GM12801 (cell line): ENCODE data around the gene RYR2.

Experiments used
- TF ChIP-seq, protein P1 (sequence below): IDR thresholded peaks from one replicate; pipeline ENCODE4 v1.5.1; 2011; ENCODE audit warnings: control low read depth; ENCODE audit not compliant: insufficient read length; ENCODE audit errors: extremely low read depth

RYR2 gene

DNA sequence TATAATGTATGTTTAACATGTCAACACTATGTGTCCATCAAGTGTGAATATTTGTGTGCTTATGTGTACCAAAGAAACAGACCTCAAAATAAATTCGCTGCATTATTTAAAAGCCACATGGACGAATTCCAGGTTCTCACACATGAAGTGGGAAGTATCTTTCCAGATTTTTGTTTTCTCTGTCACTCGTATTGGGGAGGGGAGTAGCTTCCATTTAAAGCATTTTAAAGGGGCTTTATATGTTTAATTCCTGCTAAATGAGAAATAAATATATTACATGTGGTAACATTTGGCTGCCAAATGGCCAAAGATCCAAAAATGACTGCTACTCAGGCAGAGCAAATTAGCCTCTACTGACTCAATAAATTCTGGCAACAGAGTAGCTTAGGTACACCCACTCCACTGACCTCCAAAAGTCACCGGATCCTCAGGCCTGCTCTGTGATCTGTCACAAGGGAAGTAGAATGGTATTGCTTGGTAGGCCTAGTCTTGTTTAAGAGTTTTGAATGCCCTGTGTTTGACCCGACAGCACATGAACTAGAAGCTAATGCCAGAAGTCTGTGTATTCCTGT lies 670.7 kb downstream of the RYR2 start:
- TF ChIP-seq, protein P1, sequence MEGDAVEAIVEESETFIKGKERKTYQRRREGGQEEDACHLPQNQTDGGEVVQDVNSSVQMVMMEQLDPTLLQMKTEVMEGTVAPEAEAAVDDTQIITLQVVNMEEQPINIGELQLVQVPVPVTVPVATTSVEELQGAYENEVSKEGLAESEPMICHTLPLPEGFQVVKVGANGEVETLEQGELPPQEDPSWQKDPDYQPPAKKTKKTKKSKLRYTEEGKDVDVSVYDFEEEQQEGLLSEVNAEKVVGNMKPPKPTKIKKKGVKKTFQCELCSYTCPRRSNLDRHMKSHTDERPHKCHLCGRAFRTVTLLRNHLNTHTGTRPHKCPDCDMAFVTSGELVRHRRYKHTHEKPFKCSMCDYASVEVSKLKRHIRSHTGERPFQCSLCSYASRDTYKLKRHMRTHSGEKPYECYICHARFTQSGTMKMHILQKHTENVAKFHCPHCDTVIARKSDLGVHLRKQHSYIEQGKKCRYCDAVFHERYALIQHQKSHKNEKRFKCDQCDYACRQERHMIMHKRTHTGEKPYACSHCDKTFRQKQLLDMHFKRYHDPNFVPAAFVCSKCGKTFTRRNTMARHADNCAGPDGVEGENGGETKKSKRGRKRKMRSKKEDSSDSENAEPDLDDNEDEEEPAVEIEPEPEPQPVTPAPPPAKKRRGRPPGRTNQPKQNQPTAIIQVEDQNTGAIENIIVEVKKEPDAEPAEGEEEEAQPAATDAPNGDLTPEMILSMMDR, result no peak

DNA sequence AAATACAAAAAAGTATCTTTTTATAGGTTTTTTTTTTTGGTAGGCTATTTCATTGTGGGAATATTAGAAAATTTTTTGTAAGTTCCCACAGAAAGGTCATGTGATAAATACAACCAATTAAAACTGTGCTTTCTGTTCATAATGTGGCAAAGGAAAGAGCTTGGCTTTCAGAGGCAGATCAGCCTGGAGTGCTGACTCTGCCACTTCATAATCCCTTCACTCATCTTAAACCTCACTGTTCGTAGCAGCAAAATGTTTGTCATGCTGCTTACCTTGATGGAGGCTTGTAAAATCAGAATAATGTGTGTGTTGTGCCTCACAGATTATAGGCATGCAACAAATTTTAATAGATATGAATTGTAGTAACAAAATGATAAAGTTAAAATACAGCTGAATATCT lies 671.9 kb downstream of the RYR2 start:
- TF ChIP-seq, protein P1, result no peak

DNA sequence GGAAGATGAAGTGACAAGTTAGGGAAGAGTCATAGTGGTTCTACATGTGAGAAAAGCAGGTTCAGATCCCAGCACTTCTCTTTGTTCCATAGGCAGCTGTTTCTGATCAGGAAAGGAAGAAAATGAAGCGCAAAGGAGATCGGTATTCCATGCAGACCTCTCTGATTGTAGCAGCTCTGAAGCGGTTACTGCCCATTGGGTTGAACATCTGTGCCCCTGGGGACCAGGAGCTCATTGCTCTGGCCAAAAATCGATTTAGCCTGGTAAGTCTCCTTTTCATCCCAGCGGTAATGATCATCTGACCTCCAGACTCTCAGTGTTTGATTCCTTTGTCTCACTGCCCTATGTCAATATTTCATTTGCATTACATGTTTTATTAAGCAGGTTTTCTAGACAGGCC lies 675.1 kb downstream of the RYR2 start:
- TF ChIP-seq, protein P1, result no peak

DNA sequence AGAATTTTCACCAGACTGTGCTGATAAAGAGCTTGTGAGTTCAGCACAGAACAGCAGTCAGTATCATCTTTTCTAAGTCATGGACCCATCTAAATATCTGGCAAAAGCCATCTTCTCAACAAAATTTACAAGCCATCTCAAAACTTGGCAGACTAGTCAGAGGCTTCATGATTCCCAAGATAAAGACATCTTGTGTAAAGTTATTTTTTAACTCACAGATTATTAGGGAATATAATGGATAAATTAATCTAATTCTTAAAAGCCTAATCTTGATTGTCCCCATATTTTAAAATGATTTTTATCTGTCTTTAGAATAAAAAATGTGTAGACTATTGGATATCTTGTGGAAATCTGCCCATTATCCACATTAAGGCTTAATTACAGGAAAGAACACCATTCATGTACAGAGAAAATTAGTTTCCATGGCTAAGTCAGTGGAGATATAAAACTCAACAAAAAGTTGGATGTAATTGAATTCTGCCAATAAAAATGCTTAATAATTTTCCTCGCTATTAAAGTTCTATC lies 688.9 kb downstream of the RYR2 start:
- TF ChIP-seq, protein P1, result no peak

DNA sequence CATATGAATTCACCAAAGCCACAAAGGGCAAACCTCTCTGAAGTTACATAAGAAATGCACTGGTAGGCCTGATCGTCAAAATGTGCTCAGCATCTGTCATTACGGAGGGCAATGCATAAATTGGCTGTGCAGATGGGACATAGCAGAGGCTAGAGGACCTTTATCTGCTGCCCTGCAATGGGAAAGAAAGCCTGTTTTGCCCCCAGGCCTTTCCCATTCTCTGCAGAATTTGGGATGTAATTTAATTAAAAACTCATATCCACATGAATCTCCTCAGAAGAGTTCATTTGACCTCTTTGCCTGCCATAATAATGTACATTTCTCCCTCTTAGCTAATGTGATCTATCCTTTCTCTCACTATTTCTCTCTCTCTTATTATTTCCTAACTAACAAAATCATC lies 690.7 kb downstream of the RYR2 start:
- TF ChIP-seq, protein P1, result no peak

DNA sequence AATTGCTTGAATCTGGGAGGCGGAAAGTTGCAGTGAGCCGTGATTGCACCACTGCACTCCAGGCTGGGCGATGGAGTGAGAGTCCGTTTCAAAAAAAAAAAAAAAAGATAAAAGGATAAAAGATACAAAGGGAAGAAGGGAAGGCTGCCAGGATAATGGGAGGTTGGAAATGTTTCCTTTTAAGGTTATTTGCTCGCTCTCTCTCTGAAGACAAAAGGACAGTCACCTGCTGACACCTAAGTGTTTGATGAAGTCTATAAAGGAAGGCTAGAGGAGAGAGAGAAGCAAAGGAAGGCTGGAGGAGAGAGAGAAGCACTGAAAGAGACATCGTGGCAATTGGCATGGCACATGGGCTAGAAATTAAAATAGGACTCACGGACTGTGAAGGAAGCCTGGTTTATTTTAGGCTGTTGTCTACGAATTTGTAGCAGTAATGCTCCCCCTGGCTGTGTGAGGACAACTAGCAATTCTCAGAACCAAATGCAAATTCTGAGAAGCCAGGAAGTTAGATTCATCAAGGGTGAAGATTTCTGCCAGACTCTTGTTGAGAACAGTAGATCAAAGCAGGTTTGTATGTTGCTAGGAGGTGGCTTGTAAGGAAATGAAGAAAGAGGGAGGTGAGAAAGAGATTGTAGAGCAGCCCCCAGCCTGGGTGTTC lies 694.5 kb downstream of the RYR2 start:
- TF ChIP-seq, protein P1, result no peak

DNA sequence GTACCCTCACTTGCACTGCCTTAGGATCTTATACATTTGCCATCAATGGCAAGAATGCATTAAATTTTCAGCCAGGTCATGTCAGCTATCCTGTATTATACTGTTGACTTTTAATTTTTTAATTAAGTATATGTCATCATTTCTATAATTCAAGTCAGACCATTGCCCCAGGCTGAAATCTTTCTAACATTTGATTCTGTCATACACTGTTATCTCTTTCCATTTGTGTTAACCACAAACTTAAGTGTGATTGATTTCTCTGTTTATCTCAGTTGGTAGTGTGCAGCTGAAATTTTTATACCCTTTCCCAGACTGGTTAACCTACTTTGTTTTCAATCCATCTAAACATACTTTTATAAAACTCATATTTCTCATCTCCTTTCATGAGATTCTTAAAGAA lies 695.5 kb downstream of the RYR2 start:
- TF ChIP-seq, protein P1, result no peak
